Colonic mucosa (tissue), 4 donors: ENCODE data around the gene ARMC8. TPM values are rescaled to one million over a fixed set of nuclear protein-coding genes. Genes with fewer than 3 reads are reported as not detected.

Experiments used
- DNase-seq: peaks from one replicate; pipeline ENCODE4 v3.0.0-alpha.2; 2020
- H3K27ac ChIP-seq: fragments of 200-600 bp; one replicate; pipeline ENCODE4 v1.8.0; 2021
- H3K27me3 ChIP-seq: fragments of 200-600 bp; one replicate; pipeline ENCODE4 v1.8.0; 2021
- H3K36me3 ChIP-seq: fragments of 200-600 bp; one replicate; pipeline ENCODE4 v1.8.0; 2021
- H3K4me1 ChIP-seq: fragments of 200-600 bp; one replicate; pipeline ENCODE4 v1.8.0; 2021; ENCODE audit warnings: mild to moderate bottlenecking
- H3K4me3 ChIP-seq: fragments of 200-600 bp; one replicate; pipeline ENCODE4 v1.8.0; 2021
- H3K9ac ChIP-seq, 2 donors: one replicate each; pipeline ENCODE4 v1.7.0; 2013; ENCODE audit warnings: control low read depth in 2 of 2, low read depth in 2 of 2, low read length in 2 of 2
- H3K9me3 ChIP-seq: fragments of 200-600 bp; one replicate; pipeline ENCODE4 v1.8.0; 2021
- CTCF ChIP-seq: fragments of 200-600 bp; IDR thresholded peaks from one replicate; pipeline ENCODE4 v1.8.0; 2022; ENCODE audit warnings: antibody characterized with exemption, mild to moderate bottlenecking
- intact Hi-C: fragments of 100-400 bp; cut with DNase I; formaldehyde crosslinking; loops from one replicate; pipeline ENCODE4 v1.14.1; 2022
- total RNA-seq, 2 donors: library from RNA; stranded (reverse); fragmentation: NEBNext Ultra II Directional in 1 of 2; extraction: Animal tissue kit (Norgen Biotek cat#: 25700) in 1 of 2; gene quantifications; one replicate each; pipeline ENCODE4 v1.2.1, GENCODE V29; 2021
- donor health status: healthy.
- donor health status: DM: no; HTN: no; CAD: no.
- donor health status: DM: no; HTN: no; CAD: no.

Gene ARMC8
- total RNA-seq, 2 donors from 2014 or later = 29.9 to 35.0 TPM

GRCh38 chr3:138199851-138200250 lies 12.8 kb downstream of the ARMC8 start:
- intact Hi-C loops = no loop called here
- Histone ChIP-seq H3K9ac (no peak overlapping the region), H3K4me3 (no peak overlapping the region), H3K27ac (no peak overlapping the region), H3K4me1 (no peaks in the 10 kb centered on the region), H3K27me3 (no peaks in the 10 kb centered on the region), H3K36me3 (no peaks in the 10 kb centered on the region), H3K9me3 (no peaks in the 10 kb centered on the region)
- TF ChIP-seq CTCF = no peak
- no peak for DNase-seq

GRCh38 chr3:138200424-138200823 lies 13.3 kb downstream of the ARMC8 start:
- no peaks in the 10 kb centered on the region for H3K4me1 ChIP-seq

GRCh38 chr3:138202945-138203701 lies 16.0 kb downstream of the ARMC8 start:
- no peaks in the 10 kb centered on the region for H3K9me3 ChIP-seq
- no peak overlapping the region for H3K27ac ChIP-seq
- no peak overlapping the region for H3K4me3 ChIP-seq
- no peak for TF ChIP-seq CTCF
- no peak overlapping the region for H3K9ac ChIP-seq
- no peak for DNase-seq
- no peaks in the 10 kb centered on the region for H3K27me3 ChIP-seq
- H3K36me3 ChIP-seq = no peaks in the 10 kb centered on the region
- no peaks in the 10 kb centered on the region for H3K4me1 ChIP-seq
- intact Hi-C loops = no loop called here

More at GRCh38 chr3:138200424-138200823, 13.3 kb downstream of the ARMC8 start:
- no peak for TF ChIP-seq CTCF
- intact Hi-C loops = no loop called here
- no peaks in the 10 kb centered on the region for H3K9me3 ChIP-seq
- H3K9ac ChIP-seq = no peak overlapping the region
- no peak overlapping the region for H3K27ac ChIP-seq
- no peaks in the 10 kb centered on the region for H3K27me3 ChIP-seq
- H3K4me3 ChIP-seq = no peak overlapping the region
- no peak for DNase-seq
- H3K36me3 ChIP-seq = no peaks in the 10 kb centered on the region

GRCh38 chr3:138203938-138204337 lies 16.8 kb downstream of the ARMC8 start:
- Histone ChIP-seq H3K36me3 (no peaks in the 10 kb centered on the region), H3K9me3 (no peaks in the 10 kb centered on the region), H3K27ac (no peak overlapping the region), H3K4me3 (no peak overlapping the region), H3K27me3 (no peaks in the 10 kb centered on the region), H3K9ac (no peak overlapping the region), H3K4me1 (no peaks in the 10 kb centered on the region)
- intact Hi-C loops = no loop called here
- DNase-seq = no peak
- TF ChIP-seq CTCF = no peak

GRCh38 chr3:138205527-138205926 lies 18.4 kb downstream of the ARMC8 start:
- no peak overlapping the region for H3K9ac ChIP-seq
- H3K27ac ChIP-seq = no peak overlapping the region
- no peak for DNase-seq
- intact Hi-C loops = no loop called here
- no peaks in the 10 kb centered on the region for H3K36me3 ChIP-seq
- TF ChIP-seq CTCF = no peak
- no peaks in the 10 kb centered on the region for H3K9me3 ChIP-seq
- no peaks in the 10 kb centered on the region for H3K27me3 ChIP-seq
- H3K4me3 ChIP-seq = no peak overlapping the region
- H3K4me1 ChIP-seq = no peaks in the 10 kb centered on the region
